ENCODE measurements around the gene TAS2R41. TPM values are rescaled to one million over a fixed set of nuclear protein-coding genes. Genes with fewer than 3 reads are reported as not detected.

The TAS2R41 gene
- total RNA-seq, 1 experiment from 2014 or later = not detected

DNA sequence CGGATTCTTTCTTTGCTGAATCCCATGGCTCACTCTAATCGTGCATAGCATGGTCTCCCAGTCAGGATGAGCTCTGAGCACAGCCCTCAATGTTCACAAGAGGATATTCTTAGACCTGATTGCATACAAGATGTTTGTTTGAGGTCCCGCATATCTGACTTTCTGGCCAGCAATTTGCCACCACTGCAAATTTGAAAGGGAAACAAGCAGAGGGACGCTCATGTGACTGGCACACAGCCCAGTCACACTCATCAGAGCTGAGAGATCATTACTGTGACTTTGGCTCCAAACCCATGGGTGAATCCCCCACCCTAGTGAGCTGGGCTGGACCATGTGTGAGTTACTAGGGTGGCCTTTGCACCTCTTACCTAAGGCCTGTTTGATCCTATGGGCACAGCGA, 9.9 kb downstream of the TAS2R41 start:
- no TSS peak for BruUV-seq (replicated peaks)
- POLR2A ChIA-PET (ENCODE audit: low non-redundant PET) = no interaction called here

DNA sequence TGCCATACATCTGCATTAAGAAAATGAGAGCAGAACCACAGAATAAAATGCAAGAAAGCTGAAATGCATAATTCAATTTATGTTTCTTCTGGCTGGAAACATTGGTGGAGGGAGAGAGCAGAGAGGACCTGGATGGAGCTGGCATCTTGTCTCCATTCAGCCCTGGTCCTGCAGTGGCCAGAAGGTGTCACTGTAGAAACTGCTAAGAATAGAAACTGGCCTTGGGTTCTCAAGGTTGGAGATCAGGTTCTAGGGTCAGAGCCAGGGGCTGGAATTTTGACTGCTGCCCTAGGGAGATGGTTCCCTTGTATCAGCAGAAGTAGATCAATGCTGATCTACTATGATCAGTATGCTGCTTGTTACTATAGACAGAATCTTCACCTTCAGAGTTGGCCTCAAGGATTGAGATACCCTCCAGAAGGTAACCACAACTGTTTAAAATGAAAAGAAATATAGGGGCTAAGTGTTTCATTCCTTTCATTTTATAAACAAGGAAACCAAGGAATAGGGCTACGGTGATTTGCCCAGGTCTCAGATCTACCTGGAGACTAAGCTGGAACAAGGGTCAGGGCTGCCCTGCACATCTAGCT, 13.1 kb downstream of the TAS2R41 start:
- Histone ChIP-seq H3K4me3 (ENCODE audit: low read depth, low read length, poor library complexity, severe bottlenecking) (no peak overlapping the region), H3K36me3 (ENCODE audit: insufficient read depth, low read length, poor library complexity, severe bottlenecking) (no peaks in the 10 kb centered on the region), H3K9me3 (ENCODE audit: low read depth, low read length, poor library complexity, severe bottlenecking) (no peaks in the 10 kb centered on the region), H3K27me3 (replicated peaks; ENCODE audit: insufficient read depth, low read depth, low read length, poor library complexity) (no peaks in the 10 kb centered on the region), H3K27ac (ENCODE audit: low read depth, low read length, poor library complexity, severe bottlenecking) (no peak overlapping the region), H3K4me1 (ENCODE audit: insufficient read depth, low read length, poor library complexity, severe bottlenecking) (no peaks in the 10 kb centered on the region)
- TF ChIP-seq EZH2 (IDR thresholded peaks at IDR 0.05; ENCODE audit: borderline replicate concordance, low read depth, low read length, poor library complexity, severe bottlenecking) (no peak), CTCF (conservative IDR thresholded peaks at IDR 0.05; ENCODE audit: low read depth, low read length) (peak; percentile 53)
- BruUV-seq (replicated peaks) = no TSS peak
- ChIA-PET POLR2A (ENCODE audit: low non-redundant PET) (no interaction called here), CTCF (no interaction called here)
- no peak for DNase-seq (ENCODE audit: low spot score)
- intact Hi-C loops (cut with micrococcal nuclease; ENCODE audit: unreplicated experiment) = no loop called here

More for the DNA sequence above, 9.9 kb downstream of the TAS2R41 start:
- TF ChIP-seq CTCF (conservative IDR thresholded peaks at IDR 0.05; ENCODE audit: low read depth, low read length) = no peak
- no peak for TF ChIP-seq EZH2 (IDR thresholded peaks at IDR 0.05; ENCODE audit: borderline replicate concordance, low read depth, low read length, poor library complexity, severe bottlenecking)
- H3K27ac ChIP-seq (ENCODE audit: low read depth, low read length, poor library complexity, severe bottlenecking) = no peak overlapping the region
- CTCF ChIA-PET = no interaction called here
- H3K4me3 ChIP-seq (ENCODE audit: low read depth, low read length, poor library complexity, severe bottlenecking) = no peak overlapping the region
- no peaks in the 10 kb centered on the region for H3K9me3 ChIP-seq (ENCODE audit: low read depth, low read length, poor library complexity, severe bottlenecking)
- no peaks in the 10 kb centered on the region for H3K27me3 ChIP-seq (replicated peaks; ENCODE audit: insufficient read depth, low read depth, low read length, poor library complexity)
- no peaks in the 10 kb centered on the region for H3K36me3 ChIP-seq (ENCODE audit: insufficient read depth, low read length, poor library complexity, severe bottlenecking)
- intact Hi-C loops (cut with micrococcal nuclease; ENCODE audit: unreplicated experiment) = no loop called here
- peak; percentile 31 for DNase-seq (ENCODE audit: low spot score)
- H3K4me1 ChIP-seq (ENCODE audit: insufficient read depth, low read length, poor library complexity, severe bottlenecking) = no peaks in the 10 kb centered on the region

DNA sequence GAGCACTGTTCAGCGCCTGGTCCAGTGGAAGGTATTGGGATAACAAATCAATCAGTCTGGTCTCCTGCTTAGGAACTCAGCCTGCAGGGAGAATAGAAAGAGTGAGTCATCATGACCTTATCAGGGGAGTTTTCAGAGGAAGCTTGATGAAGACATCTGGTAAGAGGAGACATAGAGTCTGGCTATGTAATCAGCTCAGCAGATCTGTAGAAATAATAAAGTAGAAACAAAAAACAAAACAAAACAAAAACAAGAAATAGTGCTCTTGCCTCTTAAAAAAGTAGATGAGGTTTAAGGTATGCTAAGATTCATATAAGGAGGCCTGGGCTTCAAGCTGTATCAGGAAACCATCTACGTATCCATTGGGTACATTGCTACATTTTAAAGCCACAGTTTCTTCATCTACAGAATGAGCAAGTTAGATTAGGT, 14.4 kb downstream of the TAS2R41 start:
- no peak overlapping the region for H3K27ac ChIP-seq (ENCODE audit: low read depth, low read length, poor library complexity, severe bottlenecking)
- DNase-seq (ENCODE audit: low spot score) = peak; percentile 22
- intact Hi-C loops (cut with micrococcal nuclease; ENCODE audit: unreplicated experiment) = no loop called here
- TF ChIP-seq EZH2 (IDR thresholded peaks at IDR 0.05; ENCODE audit: borderline replicate concordance, low read depth, low read length, poor library complexity, severe bottlenecking) = no peak
- TF ChIP-seq CTCF (conservative IDR thresholded peaks at IDR 0.05; ENCODE audit: low read depth, low read length) = no peak
- H3K4me3 ChIP-seq (ENCODE audit: low read depth, low read length, poor library complexity, severe bottlenecking) = no peak overlapping the region
- CTCF ChIA-PET = interaction anchor here (0.8 kb wide), 1 partner anchor 112 kb away, joined by 8 read pairs; no protein-coding TSS in a partner anchor
- H3K27me3 ChIP-seq (replicated peaks; ENCODE audit: insufficient read depth, low read depth, low read length, poor library complexity) = no peaks in the 10 kb centered on the region
- no peaks in the 10 kb centered on the region for H3K36me3 ChIP-seq (ENCODE audit: insufficient read depth, low read length, poor library complexity, severe bottlenecking)
- H3K9me3 ChIP-seq (ENCODE audit: low read depth, low read length, poor library complexity, severe bottlenecking) = no peaks in the 10 kb centered on the region
- POLR2A ChIA-PET (ENCODE audit: low non-redundant PET) = no interaction called here
- H3K4me1 ChIP-seq (ENCODE audit: insufficient read depth, low read length, poor library complexity, severe bottlenecking) = no peaks in the 10 kb centered on the region
- BruUV-seq (replicated peaks) = no TSS peak
